DND-41 (cell line): ENCODE data around the gene BRS3.
"Not testable (repeated sequence)": the region's sequence is repeated elsewhere in the genome, so short reads cannot be mapped to it uniquely, and the experiment has no call there.

ENCODE experiments used
- ATAC-seq: fragments of 200-7000 bp; cut with Tn5 transposase; 3 replicates; pipeline ENCODE4 v1.9.1; 2021; ENCODE audit warnings: low read depth; ENCODE audit not compliant: insufficient read depth
- DNase-seq: peaks from one replicate; pipeline ENCODE4 v3.0.0-alpha.2; 2020
- H2AFZ ChIP-seq: 2 replicates; pipeline ENCODE4 v1.6.0; 2012; ENCODE audit warnings: low read depth, low read length
- H3K27ac ChIP-seq: 2 replicates; pipeline ENCODE4 v1.5.1; 2012; ENCODE audit warnings: low read length, inconsistent platforms
- H3K27me3 ChIP-seq: fragments of 200-600 bp; sonication (generic); 2 replicates; pipeline ENCODE4 v1.6.0; 2012; ENCODE audit warnings: low read length, mild to moderate bottlenecking, inconsistent platforms; ENCODE audit not compliant: insufficient read depth, poor library complexity
- H3K36me3 ChIP-seq: 2 replicates; pipeline ENCODE4 v1.5.1; 2012; ENCODE audit warnings: low read length, inconsistent platforms; ENCODE audit not compliant: insufficient read depth
- H3K4me1 ChIP-seq: 2 replicates; pipeline ENCODE4 v1.5.1; 2012; ENCODE audit warnings: mild to moderate bottlenecking, low read length; ENCODE audit not compliant: insufficient read depth
- H3K4me2 ChIP-seq: 2 replicates; pipeline ENCODE4 v1.6.0; 2012; ENCODE audit warnings: mild to moderate bottlenecking, moderate library complexity, low read length, inconsistent platforms; ENCODE audit not compliant: insufficient read depth
- H3K4me3 ChIP-seq, 2 experiments: fragments of 200-600 bp in 1 of 2; shearing (Covaris generic) in 1 of 2; 2 replicates each; pipeline ENCODE4 v1.5.1; 2012 to 2016; ENCODE audit warnings: inconsistent platforms in 2 of 2, low read length in 2 of 2, mild to moderate bottlenecking in 2 of 2, low read depth in 1 of 2, moderate library complexity in 1 of 2
- H3K79me2 ChIP-seq: 2 replicates; pipeline ENCODE4 v1.6.0; 2012; ENCODE audit warnings: low read length, inconsistent platforms; ENCODE audit not compliant: insufficient read depth
- H3K9ac ChIP-seq: 2 replicates; pipeline ENCODE4 v1.6.0; 2012; ENCODE audit warnings: low read depth, mild to moderate bottlenecking, inconsistent platforms, low read length, moderate library complexity
- H3K9me3 ChIP-seq: 2 replicates; pipeline ENCODE4 v1.5.1; 2012; ENCODE audit warnings: low read length, moderate library complexity, mild to moderate bottlenecking, inconsistent platforms; ENCODE audit not compliant: insufficient read depth, severe bottlenecking
- H4K20me1 ChIP-seq: 2 replicates; pipeline ENCODE4 v1.6.0; 2012; ENCODE audit warnings: low read length; ENCODE audit not compliant: insufficient read depth
- EZH2 ChIP-seq: IDR thresholded peaks from 3 replicates; pipeline ENCODE4 v1.6.1; 2012; ENCODE audit warnings: borderline replicate concordance, low read depth, mild to moderate bottlenecking, moderate library complexity, low read length, inconsistent platforms; ENCODE audit not compliant: severe bottlenecking
- TF ChIP-seq, protein P1 (sequence below): IDR thresholded peaks from 2 replicates; pipeline ENCODE4 v1.5.1; 2012; ENCODE audit warnings: borderline replicate concordance, low read length, moderate library complexity, mild to moderate bottlenecking; ENCODE audit not compliant: poor library complexity, severe bottlenecking; ENCODE audit errors: extremely low read depth

Gene BRS3

GRCh38 chrX:136487647-136488046, at the start of gene BRS3:
Gene BRS3, plus strand, starts transcription at chrX:136487947. Its CDS starts 168 bp downstream, at chrX:136488115.
- Histone ChIP-seq H3K9me3 (no peaks in the 10 kb centered on the region), H3K9ac (no peak within 1 kb of the TSS), H3K36me3 (no peaks in the 10 kb centered on the region), H4K20me1 (no peaks in the 10 kb centered on the region), H3K4me1 (no peaks in the 10 kb centered on the region), H3K4me3 (no peak within 1 kb of the TSS), H3K4me2 (no peak within 1 kb of the TSS), H2AFZ (no peak within 1 kb of the TSS), H3K79me2 (no peaks in the 10 kb centered on the region), H3K27me3 (no peaks in the 10 kb centered on the region), H3K27ac (no peak within 1 kb of the TSS)
- no peak for DNase-seq
- TF ChIP-seq EZH2 = no peak
- TF ChIP-seq, protein P1, sequence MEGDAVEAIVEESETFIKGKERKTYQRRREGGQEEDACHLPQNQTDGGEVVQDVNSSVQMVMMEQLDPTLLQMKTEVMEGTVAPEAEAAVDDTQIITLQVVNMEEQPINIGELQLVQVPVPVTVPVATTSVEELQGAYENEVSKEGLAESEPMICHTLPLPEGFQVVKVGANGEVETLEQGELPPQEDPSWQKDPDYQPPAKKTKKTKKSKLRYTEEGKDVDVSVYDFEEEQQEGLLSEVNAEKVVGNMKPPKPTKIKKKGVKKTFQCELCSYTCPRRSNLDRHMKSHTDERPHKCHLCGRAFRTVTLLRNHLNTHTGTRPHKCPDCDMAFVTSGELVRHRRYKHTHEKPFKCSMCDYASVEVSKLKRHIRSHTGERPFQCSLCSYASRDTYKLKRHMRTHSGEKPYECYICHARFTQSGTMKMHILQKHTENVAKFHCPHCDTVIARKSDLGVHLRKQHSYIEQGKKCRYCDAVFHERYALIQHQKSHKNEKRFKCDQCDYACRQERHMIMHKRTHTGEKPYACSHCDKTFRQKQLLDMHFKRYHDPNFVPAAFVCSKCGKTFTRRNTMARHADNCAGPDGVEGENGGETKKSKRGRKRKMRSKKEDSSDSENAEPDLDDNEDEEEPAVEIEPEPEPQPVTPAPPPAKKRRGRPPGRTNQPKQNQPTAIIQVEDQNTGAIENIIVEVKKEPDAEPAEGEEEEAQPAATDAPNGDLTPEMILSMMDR = no peak
- ATAC-seq = no peak

DNA sequence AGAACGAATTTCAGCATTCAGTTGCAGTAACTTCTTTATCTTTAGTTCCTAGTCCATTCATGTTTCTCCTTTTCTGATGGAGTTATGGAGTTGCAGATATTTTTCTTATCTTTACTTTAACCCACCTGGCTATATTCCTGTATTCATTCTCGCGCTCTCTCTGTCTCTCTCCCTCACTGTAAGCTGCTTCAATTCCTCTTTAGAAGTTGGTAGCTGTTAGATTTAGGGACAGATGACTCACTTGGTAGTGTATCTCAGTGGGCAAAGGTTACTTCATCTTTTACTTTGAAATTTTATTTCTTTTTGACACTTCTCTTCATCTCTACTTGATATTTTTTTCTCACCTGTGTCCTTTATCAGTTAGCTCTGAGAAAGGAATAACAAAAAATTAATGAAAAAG, 49.6 kb upstream of the BRS3 start:
- no peak overlapping the region for H3K27ac ChIP-seq
- H3K9me3 ChIP-seq = no peaks in the 10 kb centered on the region
- no peak overlapping the region for H3K9ac ChIP-seq
- no peaks in the 10 kb centered on the region for H3K4me1 ChIP-seq
- no peaks in the 10 kb centered on the region for H3K79me2 ChIP-seq
- no peak overlapping the region for H3K4me2 ChIP-seq
- TF ChIP-seq, protein P1 = no peak
- no peak for TF ChIP-seq EZH2
- no peak for ATAC-seq
- no peak overlapping the region for H3K4me3 ChIP-seq
- no peaks in the 10 kb centered on the region for H3K36me3 ChIP-seq
- H4K20me1 ChIP-seq = no peaks in the 10 kb centered on the region
- no peak for DNase-seq
- H2AFZ ChIP-seq = no peak overlapping the region
- H3K27me3 ChIP-seq = no peaks in the 10 kb centered on the region

- not testable (repeated sequence) for H3K9ac ChIP-seq, ATAC-seq
These were observed 42.1 kb upstream of the BRS3 start for GRCh38 chrX:136445674-136446073.

DNA sequence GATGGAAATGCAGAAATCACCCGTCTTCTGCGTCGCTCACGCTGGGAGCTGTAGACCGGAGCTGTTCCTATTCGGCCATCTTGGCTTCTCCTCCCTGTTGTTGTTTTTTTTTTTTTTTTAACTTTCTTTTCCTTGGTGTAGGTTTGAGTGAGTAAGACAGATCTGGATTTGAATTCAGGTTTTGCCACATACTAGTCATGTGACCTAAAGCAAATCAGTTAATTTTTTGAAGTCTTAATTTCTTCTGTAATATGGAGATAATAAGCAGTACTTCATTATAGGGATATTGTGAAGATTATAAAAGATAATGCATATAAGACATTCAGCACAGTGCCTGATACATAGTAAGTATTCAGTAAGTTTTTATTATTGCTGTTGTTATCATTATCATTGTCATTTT, 41.5 kb upstream of the BRS3 start:
- H4K20me1 ChIP-seq = no peaks in the 10 kb centered on the region
- H3K9me3 ChIP-seq = no peaks in the 10 kb centered on the region
- no peaks in the 10 kb centered on the region for H3K4me1 ChIP-seq
- H3K4me2 ChIP-seq = no peak overlapping the region
- no peak overlapping the region for H3K4me3 ChIP-seq
- no peak overlapping the region for H2AFZ ChIP-seq
- no peak overlapping the region for H3K27ac ChIP-seq
- H3K36me3 ChIP-seq = no peaks in the 10 kb centered on the region
- no peak overlapping the region for H3K9ac ChIP-seq
- H3K27me3 ChIP-seq = no peaks in the 10 kb centered on the region
- H3K79me2 ChIP-seq = no peaks in the 10 kb centered on the region
- DNase-seq (no peak), ATAC-seq (no peak)
- TF ChIP-seq, protein P1 = no peak
- no peak for TF ChIP-seq EZH2

More at GRCh38 chrX:136445674-136446073, 42.1 kb upstream of the BRS3 start:
- DNase-seq, H3K4me2 ChIP-seq, H3K4me3 ChIP-seq, H3K9me3 ChIP-seq, H3K27ac ChIP-seq, H2AFZ ChIP-seq, H3K4me1 ChIP-seq, H3K36me3 ChIP-seq, H3K79me2 ChIP-seq, H4K20me1 ChIP-seq, H3K27me3 ChIP-seq: not testable (repeated sequence)
